ENCODE data around the gene TRAF5.

DNA sequence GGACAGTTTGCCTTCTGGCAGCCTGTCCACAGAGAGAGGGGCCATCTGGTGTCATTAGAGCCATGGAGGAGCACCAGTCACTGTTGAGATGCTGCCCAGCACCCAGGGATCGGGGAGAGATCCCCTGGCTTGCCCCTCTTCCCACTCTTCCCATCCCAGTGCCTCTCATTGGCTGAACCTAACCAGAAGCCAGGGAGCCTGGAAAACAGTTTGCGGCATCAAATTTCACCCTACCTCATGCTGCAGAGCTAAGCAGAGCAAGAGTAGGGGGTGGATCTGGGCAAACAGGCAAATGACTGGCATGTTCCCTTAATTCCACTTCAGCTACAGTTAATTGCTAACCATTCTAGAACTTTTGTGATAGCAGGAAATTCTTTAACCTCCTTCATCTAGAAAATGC is 19.1 kb downstream of the TRAF5 start:
- no peak for TF ChIP-seq POLR2A (IDR thresholded peaks at IDR 0.05)
- TF ChIP-seq, protein P1, sequence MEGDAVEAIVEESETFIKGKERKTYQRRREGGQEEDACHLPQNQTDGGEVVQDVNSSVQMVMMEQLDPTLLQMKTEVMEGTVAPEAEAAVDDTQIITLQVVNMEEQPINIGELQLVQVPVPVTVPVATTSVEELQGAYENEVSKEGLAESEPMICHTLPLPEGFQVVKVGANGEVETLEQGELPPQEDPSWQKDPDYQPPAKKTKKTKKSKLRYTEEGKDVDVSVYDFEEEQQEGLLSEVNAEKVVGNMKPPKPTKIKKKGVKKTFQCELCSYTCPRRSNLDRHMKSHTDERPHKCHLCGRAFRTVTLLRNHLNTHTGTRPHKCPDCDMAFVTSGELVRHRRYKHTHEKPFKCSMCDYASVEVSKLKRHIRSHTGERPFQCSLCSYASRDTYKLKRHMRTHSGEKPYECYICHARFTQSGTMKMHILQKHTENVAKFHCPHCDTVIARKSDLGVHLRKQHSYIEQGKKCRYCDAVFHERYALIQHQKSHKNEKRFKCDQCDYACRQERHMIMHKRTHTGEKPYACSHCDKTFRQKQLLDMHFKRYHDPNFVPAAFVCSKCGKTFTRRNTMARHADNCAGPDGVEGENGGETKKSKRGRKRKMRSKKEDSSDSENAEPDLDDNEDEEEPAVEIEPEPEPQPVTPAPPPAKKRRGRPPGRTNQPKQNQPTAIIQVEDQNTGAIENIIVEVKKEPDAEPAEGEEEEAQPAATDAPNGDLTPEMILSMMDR (IDR thresholded peaks at IDR 0.05), result no peak
- no peak for TF ChIP-seq POLR2AphosphoS5 (IDR thresholded peaks at IDR 0.05)
- TF ChIP-seq EP300 (IDR thresholded peaks at IDR 0.05), result no peak
